Spinal cord (tissue), 10 donors: ENCODE measurements around the gene ZDHHC13. TPM values are rescaled to one million over a fixed set of nuclear protein-coding genes. Genes with fewer than 3 reads are reported as not detected.

Source experiments
- DNase-seq, 6 donors: peaks; one replicate each; pipeline versions ENCODE4 v3.0.0 to v3.0.0-alpha.2; 2013 to 2015; ENCODE audit warnings: low spot score in 6 of 6, low read depth in 4 of 6
- H3K27ac ChIP-seq: one replicate; pipeline ENCODE4 v1.5.1; 2013; ENCODE audit warnings: low read depth, low read length, control low read depth
- H3K27me3 ChIP-seq: one replicate; pipeline ENCODE4 v1.6.1; 2013; ENCODE audit warnings: low read length; ENCODE audit not compliant: control insufficient read depth, insufficient read depth
- H3K36me3 ChIP-seq: one replicate; pipeline ENCODE4 v1.6.1; 2013; ENCODE audit warnings: low read length; ENCODE audit not compliant: control insufficient read depth, insufficient read depth
- H3K4me1 ChIP-seq: one replicate; pipeline ENCODE4 v1.6.1; 2013; ENCODE audit warnings: low read length; ENCODE audit not compliant: control insufficient read depth, insufficient read depth
- H3K4me3 ChIP-seq: one replicate; pipeline ENCODE4 v1.5.1; 2013; ENCODE audit warnings: low read depth, low read length, control low read depth
- H3K9me3 ChIP-seq: one replicate; pipeline ENCODE4 v1.6.1; 2013; ENCODE audit warnings: low read length; ENCODE audit not compliant: control insufficient read depth, insufficient read depth
- WGBS: methylation state at CpG from one replicate; pipeline ENCODE4 v1.1.5; 2013; ENCODE audit warnings: missing lambda C conversion rate; ENCODE audit not compliant: insufficient coverage; 5-methylcytosine and 5-hydroxymethylcytosine counted together
- polyA plus RNA-seq, 2 donors: library from polyadenylated mRNA; unstranded; fragments of 120-200 nt; gene quantifications; one replicate each; pipeline ENCODE4 v1.2.1, GENCODE V29; 2013; ENCODE audit not compliant: insufficient read length in 2 of 2
- total RNA-seq, 2 donors: library from RNA; depleted of rRNA in 1 of 2; stranded (reverse); fragments of 120-200 nt in 1 of 2; fragments of >200 nt in 1 of 2; gene quantifications; one replicate each; pipeline versions ENCODE4 v1.2.3 to v1.2.4, GENCODE V29; 2013 to 2014
- donor health status: healthy.

ZDHHC13 gene
- total and polyA plus RNA-seq, 4 donors: 11.2 to 35.8 (median 22.1) TPM

DNA sequence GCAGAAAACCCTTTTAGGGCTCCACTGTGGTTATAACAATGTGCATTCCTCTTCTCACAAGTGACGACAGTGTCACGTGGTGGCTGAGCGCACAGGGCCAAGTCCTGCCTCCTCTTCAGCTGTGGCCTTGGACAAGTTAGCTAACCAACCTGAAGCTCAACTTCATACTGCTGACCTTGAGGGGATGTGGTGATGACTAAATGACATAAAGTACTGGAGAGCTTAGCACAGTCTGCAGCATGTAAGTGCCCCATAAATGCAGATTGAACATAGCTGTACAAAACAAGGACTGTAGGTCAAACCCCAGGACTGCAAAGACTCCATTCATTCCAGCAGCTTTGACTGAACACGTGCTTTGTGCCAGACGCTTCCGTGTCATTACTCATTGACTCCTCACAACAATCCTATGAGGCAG lies 36.4 kb upstream of the ZDHHC13 start:
- WGBS: 67% methylated on average over 3 of the region's 6 CpGs
- no peak overlapping the region for H3K27ac ChIP-seq
- H3K4me1 ChIP-seq: peaks cover 14% of the 10 kb centered on the region
- H3K9me3 ChIP-seq: no peaks in the 10 kb centered on the region
- no peaks in the 10 kb centered on the region for H3K36me3 ChIP-seq
- no peaks in the 10 kb centered on the region for H3K27me3 ChIP-seq
- no peak overlapping the region for H3K4me3 ChIP-seq
- peak in 3 of 6 donors; percentile 17 to 22 (median 21) for DNase-seq

DNA sequence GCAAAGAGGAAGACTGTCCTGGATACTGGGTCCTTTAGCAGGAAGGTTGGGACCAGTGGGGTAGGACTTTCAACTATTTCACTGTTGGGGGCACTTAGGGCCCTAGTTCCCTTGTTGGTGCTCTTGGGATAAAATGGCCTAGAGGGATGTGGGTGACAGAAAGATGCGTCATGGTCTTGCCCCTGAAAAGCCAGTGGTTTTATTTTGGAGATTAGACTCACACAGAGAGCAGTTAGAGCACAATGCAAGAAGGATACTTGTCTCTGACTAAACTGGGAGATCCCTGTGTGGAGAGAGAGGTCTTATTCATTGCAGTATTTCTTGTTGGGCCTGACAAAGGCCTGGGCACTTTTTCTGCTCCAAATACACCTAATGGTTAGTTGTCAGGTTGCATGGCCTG lies 33.8 kb upstream of the ZDHHC13 start:
- H3K36me3 ChIP-seq: no peaks in the 10 kb centered on the region
- DNase-seq: no peak
- WGBS: 86% methylated on average over 1 of the region's 1 CpG
- no peaks in the 10 kb centered on the region for H3K27me3 ChIP-seq
- H3K27ac ChIP-seq: no peak overlapping the region
- no peaks in the 10 kb centered on the region for H3K9me3 ChIP-seq
- peaks cover 9% of the 10 kb centered on the region for H3K4me1 ChIP-seq
- no peak overlapping the region for H3K4me3 ChIP-seq

- H3K36me3 ChIP-seq: no peaks in the 10 kb centered on the region
- H3K4me1 ChIP-seq: peaks cover 4% of the 10 kb centered on the region
- no peak overlapping the region for H3K4me3 ChIP-seq
- H3K27me3 ChIP-seq: no peaks in the 10 kb centered on the region
- no peak for DNase-seq
- no peak overlapping the region for H3K27ac ChIP-seq
- WGBS: 83% methylated on average over 4 of the region's 5 CpGs
- H3K9me3 ChIP-seq: no peaks in the 10 kb centered on the region
Observed at GRCh38 chr11:19084661-19085315, 32.2 kb upstream of the ZDHHC13 start.

DNA sequence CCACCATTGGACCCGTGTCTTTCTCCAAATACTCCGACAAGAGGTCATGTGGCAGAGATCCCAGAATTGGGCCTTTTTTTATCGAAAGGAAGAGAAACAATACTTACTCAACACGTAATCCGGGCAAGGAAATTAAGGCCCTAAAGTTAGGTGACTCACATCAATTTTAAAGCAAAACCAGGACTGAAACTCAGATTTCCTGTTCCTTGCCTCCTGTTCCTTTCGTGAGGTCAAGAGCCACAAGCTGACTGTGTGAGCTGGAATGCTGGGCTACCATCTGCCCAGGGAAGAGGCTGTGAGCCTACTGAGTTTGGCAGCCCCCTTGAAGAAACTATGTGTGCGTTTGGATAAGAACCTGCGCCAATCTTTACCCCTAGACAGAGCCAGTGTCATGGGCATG lies 29.3 kb upstream of the ZDHHC13 start:
- Histone ChIP-seq H3K27ac (no peak overlapping the region), H3K9me3 (no peaks in the 10 kb centered on the region), H3K36me3 (no peaks in the 10 kb centered on the region), H3K4me3 (no peak overlapping the region), H3K27me3 (no peaks in the 10 kb centered on the region), H3K4me1 (no peaks in the 10 kb centered on the region)
- 74% methylated on average over 7 of the region's 8 CpGs for WGBS
- DNase-seq: no peak

GRCh38 chr11:19088791-19089190 lies 28.2 kb upstream of the ZDHHC13 start:
- Histone ChIP-seq H3K27me3 (no peaks in the 10 kb centered on the region), H3K4me3 (no peak overlapping the region), H3K9me3 (no peaks in the 10 kb centered on the region), H3K4me1 (no peaks in the 10 kb centered on the region), H3K36me3 (no peaks in the 10 kb centered on the region), H3K27ac (no peak overlapping the region)
- DNase-seq: no peak
- WGBS: 90% methylated on average over 2 of the region's 4 CpGs

- H3K36me3 ChIP-seq: no peaks in the 10 kb centered on the region
- H3K4me1 ChIP-seq: no peaks in the 10 kb centered on the region
- no peaks in the 10 kb centered on the region for H3K27me3 ChIP-seq
- whole genome bisulfite sequencing: no CpG with 5 or more reads among the region's 5 CpGs
- DNase-seq: no peak
- no peak overlapping the region for H3K4me3 ChIP-seq
- H3K9me3 ChIP-seq: no peaks in the 10 kb centered on the region
- no peak overlapping the region for H3K27ac ChIP-seq
Observed at GRCh38 chr11:19089421-19089820, 27.5 kb upstream of the ZDHHC13 start.

DNA sequence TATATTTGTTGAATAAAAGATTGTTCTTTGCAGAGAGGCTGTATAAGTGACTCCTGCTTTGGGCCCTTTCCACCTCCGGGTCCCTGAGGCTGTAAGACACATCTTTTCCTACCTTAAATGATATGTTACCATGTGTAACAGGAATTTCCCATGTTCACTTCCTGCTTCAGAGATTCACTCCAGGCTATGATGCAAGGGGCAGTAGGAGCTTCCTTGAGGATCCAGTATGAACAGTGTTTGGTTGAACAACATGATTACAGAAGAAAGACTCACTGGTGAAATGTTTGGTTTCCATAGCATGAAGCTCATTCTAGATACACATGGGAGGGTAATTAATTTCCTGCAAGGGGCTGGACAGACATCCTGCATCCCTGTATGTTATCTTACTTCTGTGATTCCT lies 25.6 kb upstream of the ZDHHC13 start:
- no CpG with 5 or more reads among the region's 1 CpG for WGBS
- H3K4me3 ChIP-seq: no peak overlapping the region
- no peaks in the 10 kb centered on the region for H3K36me3 ChIP-seq
- DNase-seq: no peak
- no peaks in the 10 kb centered on the region for H3K27me3 ChIP-seq
- H3K27ac ChIP-seq: no peak overlapping the region
- no peaks in the 10 kb centered on the region for H3K9me3 ChIP-seq
- no peaks in the 10 kb centered on the region for H3K4me1 ChIP-seq

- no peaks in the 10 kb centered on the region for H3K9me3 ChIP-seq
- H3K27me3 ChIP-seq: no peaks in the 10 kb centered on the region
- H3K27ac ChIP-seq: no peak overlapping the region
- no peak overlapping the region for H3K4me3 ChIP-seq
- DNase-seq: no peak
- no peaks in the 10 kb centered on the region for H3K4me1 ChIP-seq
- WGBS: no CpG with 5 or more reads among the region's 3 CpGs
- H3K36me3 ChIP-seq: no peaks in the 10 kb centered on the region
Observed at GRCh38 chr11:19092342-19092741, 24.6 kb upstream of the ZDHHC13 start.

DNA sequence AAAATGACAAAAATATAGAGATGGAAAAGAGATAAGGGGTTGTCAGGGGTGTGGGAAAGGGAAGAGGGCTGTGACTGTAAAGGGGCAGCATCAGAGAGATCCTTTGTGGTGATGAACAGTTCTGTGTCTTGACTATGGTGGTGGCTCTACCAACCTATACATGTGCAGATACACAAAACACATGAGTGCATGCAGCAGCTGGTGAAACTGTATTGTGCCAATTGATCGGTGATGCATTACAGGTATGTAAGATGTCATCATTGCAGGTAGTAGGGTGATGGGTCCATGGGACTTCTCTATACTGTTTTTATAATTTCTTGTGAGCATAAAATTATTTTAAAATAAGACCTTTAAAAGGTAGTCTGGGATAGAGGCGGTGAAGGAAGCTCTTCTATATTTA lies 24.1 kb upstream of the ZDHHC13 start:
- Histone ChIP-seq H3K27me3 (no peaks in the 10 kb centered on the region), H3K36me3 (no peaks in the 10 kb centered on the region), H3K27ac (no peak overlapping the region), H3K4me3 (no peak overlapping the region), H3K9me3 (no peaks in the 10 kb centered on the region), H3K4me1 (no peaks in the 10 kb centered on the region)
- WGBS: no CpG with 5 or more reads among the region's 2 CpGs
- no peak for DNase-seq

- Histone ChIP-seq H3K4me3 (no peak overlapping the region), H3K27me3 (no peaks in the 10 kb centered on the region), H3K9me3 (no peaks in the 10 kb centered on the region), H3K36me3 (no peaks in the 10 kb centered on the region), H3K4me1 (no peaks in the 10 kb centered on the region), H3K27ac (no peak overlapping the region)
- 80% methylated on average over 1 of the region's 4 CpGs for WGBS
- no peak for DNase-seq
Observed at GRCh38 chr11:19093976-19094375, 23.0 kb upstream of the ZDHHC13 start.
